ENCODE measurements around the gene PHACTR3. TPM values are rescaled to one million over a fixed set of nuclear protein-coding genes. Genes with fewer than 3 reads are reported as not detected.

Gene PHACTR3
- total RNA-seq, 1 experiment from 2014 or later = not detected

DNA sequence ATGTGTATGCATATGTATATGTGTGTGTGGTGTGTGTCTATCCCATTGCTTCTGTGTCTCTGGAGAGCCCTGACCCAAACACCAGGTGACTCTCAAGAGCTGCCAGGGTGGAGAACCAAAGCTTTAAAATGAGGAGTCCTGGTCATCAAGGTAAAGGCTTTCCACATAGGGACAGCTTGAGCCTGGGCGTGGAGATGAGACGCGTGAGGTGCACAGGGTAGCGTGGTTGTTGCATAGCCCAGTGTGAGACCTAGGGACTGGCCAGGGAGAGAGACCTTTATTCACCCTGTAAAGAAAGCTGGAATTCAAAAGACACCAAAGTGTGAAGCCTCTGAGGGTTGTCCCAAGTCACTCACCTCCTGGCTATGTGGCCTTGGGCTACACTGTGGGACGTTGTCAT is 180.0 kb downstream of the PHACTR3 start:
- ChIA-PET CTCF (interaction anchor here (0.7 to 4.3 kb wide), 3 partner anchors 65 to 168 kb away, joined by 3 to 54 read pairs (median 9); no protein-coding TSS in a partner anchor), POLR2A (no interaction called here), RAD21 (ENCODE audit: low non-redundant PET in 1 of 2, low total read pairs in 2 of 2, uncharacterized antibody in 2 of 2, unreplicated experiment in 2 of 2) (interaction anchor here in 1 of 2 experiments (0.7 kb wide), 1 partner anchor 1969 kb away, joined by 3 read pairs; no protein-coding TSS in a partner anchor)
- TF ChIP-seq RAD21 (IDR thresholded peaks at IDR 0.05; ENCODE audit: low read depth) (no peak), YY1 (IDR thresholded peaks at IDR 0.05; ENCODE audit: extremely low read depth, insufficient replicate concordance, low read depth, low read length) (no peak), ZNF274 (IDR thresholded peaks at IDR 0.05; ENCODE audit: low read depth, low read length) (no peak), EZH2phosphoT487 (IDR thresholded peaks at IDR 0.05; ENCODE audit: borderline replicate concordance) (no peak), EZH2 (IDR thresholded peaks at IDR 0.05) (no peak), REST (IDR thresholded peaks at IDR 0.05; ENCODE audit: low read depth) (no peak), CEBPB (IDR thresholded peaks at IDR 0.05; ENCODE audit: low read depth) (no peak), SIN3A (IDR thresholded peaks at IDR 0.05; ENCODE audit: low read depth) (no peak), ZFX (IDR thresholded peaks at IDR 0.05) (no peak), FOSL1 (IDR thresholded peaks at IDR 0.05; ENCODE audit: low read depth) (no peak), SP1 (IDR thresholded peaks at IDR 0.05; ENCODE audit: low read depth) (no peak), POLR2AphosphoS5 (IDR thresholded peaks at IDR 0.05; ENCODE audit: low read depth, low read length) (no peak), CBX3 (IDR thresholded peaks at IDR 0.05; ENCODE audit: low read depth) (no peak), EGR1 (IDR thresholded peaks at IDR 0.05; ENCODE audit: low read depth) (no peak), JUND (IDR thresholded peaks at IDR 0.05) (no peak), TCF7L2 (IDR thresholded peaks at IDR 0.05; ENCODE audit: borderline replicate concordance, extremely low read depth, insufficient read depth, insufficient read length) (no peak), SRF (IDR thresholded peaks at IDR 0.05; ENCODE audit: low read depth) (no peak)
- TF ChIP-seq, protein P1, sequence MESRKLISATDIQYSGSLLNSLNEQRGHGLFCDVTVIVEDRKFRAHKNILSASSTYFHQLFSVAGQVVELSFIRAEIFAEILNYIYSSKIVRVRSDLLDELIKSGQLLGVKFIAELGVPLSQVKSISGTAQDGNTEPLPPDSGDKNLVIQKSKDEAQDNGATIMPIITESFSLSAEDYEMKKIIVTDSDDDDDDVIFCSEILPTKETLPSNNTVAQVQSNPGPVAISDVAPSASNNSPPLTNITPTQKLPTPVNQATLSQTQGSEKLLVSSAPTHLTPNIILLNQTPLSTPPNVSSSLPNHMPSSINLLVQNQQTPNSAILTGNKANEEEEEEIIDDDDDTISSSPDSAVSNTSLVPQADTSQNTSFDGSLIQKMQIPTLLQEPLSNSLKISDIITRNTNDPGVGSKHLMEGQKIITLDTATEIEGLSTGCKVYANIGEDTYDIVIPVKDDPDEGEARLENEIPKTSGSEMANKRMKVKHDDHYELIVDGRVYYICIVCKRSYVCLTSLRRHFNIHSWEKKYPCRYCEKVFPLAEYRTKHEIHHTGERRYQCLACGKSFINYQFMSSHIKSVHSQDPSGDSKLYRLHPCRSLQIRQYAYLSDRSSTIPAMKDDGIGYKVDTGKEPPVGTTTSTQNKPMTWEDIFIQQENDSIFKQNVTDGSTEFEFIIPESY (IDR thresholded peaks at IDR 0.05; ENCODE audit: extremely low read depth, insufficient replicate concordance, low read length) = no peak
- TF ChIP-seq, protein P2, sequence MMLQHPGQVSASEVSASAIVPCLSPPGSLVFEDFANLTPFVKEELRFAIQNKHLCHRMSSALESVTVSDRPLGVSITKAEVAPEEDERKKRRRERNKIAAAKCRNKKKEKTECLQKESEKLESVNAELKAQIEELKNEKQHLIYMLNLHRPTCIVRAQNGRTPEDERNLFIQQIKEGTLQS (IDR thresholded peaks at IDR 0.05) = no peak
- TF ChIP-seq, protein P3, sequence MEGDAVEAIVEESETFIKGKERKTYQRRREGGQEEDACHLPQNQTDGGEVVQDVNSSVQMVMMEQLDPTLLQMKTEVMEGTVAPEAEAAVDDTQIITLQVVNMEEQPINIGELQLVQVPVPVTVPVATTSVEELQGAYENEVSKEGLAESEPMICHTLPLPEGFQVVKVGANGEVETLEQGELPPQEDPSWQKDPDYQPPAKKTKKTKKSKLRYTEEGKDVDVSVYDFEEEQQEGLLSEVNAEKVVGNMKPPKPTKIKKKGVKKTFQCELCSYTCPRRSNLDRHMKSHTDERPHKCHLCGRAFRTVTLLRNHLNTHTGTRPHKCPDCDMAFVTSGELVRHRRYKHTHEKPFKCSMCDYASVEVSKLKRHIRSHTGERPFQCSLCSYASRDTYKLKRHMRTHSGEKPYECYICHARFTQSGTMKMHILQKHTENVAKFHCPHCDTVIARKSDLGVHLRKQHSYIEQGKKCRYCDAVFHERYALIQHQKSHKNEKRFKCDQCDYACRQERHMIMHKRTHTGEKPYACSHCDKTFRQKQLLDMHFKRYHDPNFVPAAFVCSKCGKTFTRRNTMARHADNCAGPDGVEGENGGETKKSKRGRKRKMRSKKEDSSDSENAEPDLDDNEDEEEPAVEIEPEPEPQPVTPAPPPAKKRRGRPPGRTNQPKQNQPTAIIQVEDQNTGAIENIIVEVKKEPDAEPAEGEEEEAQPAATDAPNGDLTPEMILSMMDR (IDR thresholded peaks at IDR 0.05 in 2 of 3, conservative IDR thresholded peaks at IDR 0.05 in 1 of 3; ENCODE audit: borderline replicate concordance in 1 of 3, insufficient read depth in 1 of 3, low read depth in 2 of 3, low read length in 2 of 3) = no peak
- Histone ChIP-seq H2AFZ (ENCODE audit: low read depth, low read length, poor library complexity, severe bottlenecking) (no peak overlapping the region), H3K9me3 (ENCODE audit: control insufficient read depth in 1 of 2, insufficient read depth in 1 of 2, low read depth in 1 of 2, low read length in 2 of 2) (no peaks in the 10 kb centered on the region), H4K20me1 (ENCODE audit: insufficient read depth) (no peaks in the 10 kb centered on the region), H3K27me3 (ENCODE audit: insufficient read depth, low read length) (peaks cover 11% of the 10 kb centered on the region; the same call in 1 of the 2 replicates), H3K9me2 (ENCODE audit: insufficient read depth) (no peaks in the 10 kb centered on the region), H3K4me3 (replicated peaks in 1 of 2; ENCODE audit: low read depth in 1 of 2, low read length in 2 of 2) (no peak overlapping the region), H3K9ac (ENCODE audit: low read length) (no peak overlapping the region), H3K27ac (ENCODE audit: low read depth, low read length) (no peak overlapping the region), H3K4me2 (ENCODE audit: low read length) (no peak overlapping the region), H3K36me3 (ENCODE audit: control insufficient read depth in 1 of 2, insufficient read depth in 2 of 2, low read length in 2 of 2) (no peaks in the 10 kb centered on the region), H3K79me2 (ENCODE audit: insufficient read depth, low read length) (no peaks in the 10 kb centered on the region), H3K4me1 (ENCODE audit: control insufficient read depth in 1 of 2, insufficient read depth in 2 of 2, low read length in 2 of 2) (no peaks in the 10 kb centered on the region)
- ATAC-seq (no peak), DNase-seq (ENCODE audit: low read depth, low spot score) (no peak)
- intact Hi-C loops (cut with micrococcal nuclease) = no loop called here
- BruUV-seq (replicated peaks) = no TSS peak

All from HCT116 (cell line).